ENCODE results near the gene KIAA0513. TPM values are rescaled to one million over a fixed set of nuclear protein-coding genes. Genes with fewer than 3 reads are reported as not detected.

KIAA0513 gene
- total and polyA plus RNA-seq, 10 donors = 1.7 to 30.0 (median 21.9) TPM

- peaks cover 6 to 49% (median 30%) of the 10 kb centered on the region in 6 donors for H3K4me1 ChIP-seq
- no peak for DNase-seq
- TF ChIP-seq POLR2AphosphoS5 (IDR thresholded peaks at IDR 0.05) = no peak
- TF ChIP-seq CTCF (IDR thresholded peaks at IDR 0.05 in 8 of 11, conservative IDR thresholded peaks at IDR 0.05 in 3 of 11) = no peak
- no peak for TF ChIP-seq POLR2A (IDR thresholded peaks at IDR 0.05)
- peaks cover 0 to 11% (median 0%) of the 10 kb centered on the region in 7 donors for H3K27me3 ChIP-seq (replicated peaks in 1 of 7)
- H3K27ac ChIP-seq = no peak overlapping the region
- intact Hi-C loops (cut with DNase I; ENCODE audit: low total_unique reads) = no loop called here
- WGBS, 5 donors = 94 to 98% (median 94%) methylated on average over 10 of the region's 10 CpGs
- H3K36me3 ChIP-seq = peaks cover 0 to 91% (median 28%) of the 10 kb centered on the region in 6 donors
- no peak overlapping the region for H3K4me3 ChIP-seq
- no peaks in the 10 kb centered on the region for H3K9me3 ChIP-seq
Measured at GRCh38 chr16:85078952-85079351, 51.4 kb downstream of the KIAA0513 start.

- intact Hi-C loops (cut with DNase I; ENCODE audit: low total_unique reads) = no loop called here
- no peak overlapping the region for H3K27ac ChIP-seq
- H3K27me3 ChIP-seq (replicated peaks in 1 of 7) = peaks cover 0 to 11% (median 0%) of the 10 kb centered on the region in 7 donors
- 76 to 91% (median 86%) methylated on average over 19 to 22 of the region's 22 CpGs for WGBS, 5 donors
- peaks cover 0 to 85% (median 28%) of the 10 kb centered on the region in 6 donors for H3K36me3 ChIP-seq
- TF ChIP-seq POLR2A (IDR thresholded peaks at IDR 0.05) (no peak), POLR2AphosphoS5 (IDR thresholded peaks at IDR 0.05) (no peak), CTCF (IDR thresholded peaks at IDR 0.05 in 8 of 11, conservative IDR thresholded peaks at IDR 0.05 in 3 of 11) (no peak)
- peaks cover 6 to 52% (median 30%) of the 10 kb centered on the region in 6 donors for H3K4me1 ChIP-seq
- no peak overlapping the region for H3K4me3 ChIP-seq
- DNase-seq = no peak
- H3K9me3 ChIP-seq = no peaks in the 10 kb centered on the region
Measured at GRCh38 chr16:85079785-85080570, 52.4 kb downstream of the KIAA0513 start.

GRCh38 chr16:85081038-85081437 is 53.4 kb downstream of the KIAA0513 start:
- Histone ChIP-seq H3K27me3 (replicated peaks in 1 of 7) (peaks cover 0 to 20% (median 0%) of the 10 kb centered on the region in 7 donors), H3K36me3 (peaks cover 0 to 85% (median 27%) of the 10 kb centered on the region in 6 donors)

More at GRCh38 chr16:85081038-85081437, 53.4 kb downstream of the KIAA0513 start:
- Histone ChIP-seq H3K27ac (no peak overlapping the region), H3K9me3 (no peaks in the 10 kb centered on the region), H3K4me3 (no peak overlapping the region), H3K4me1 (peaks cover 6 to 59% (median 28%) of the 10 kb centered on the region in 6 donors)
- no peak for DNase-seq
- intact Hi-C loops (cut with DNase I; ENCODE audit: low total_unique reads) = no loop called here
- TF ChIP-seq POLR2AphosphoS5 (IDR thresholded peaks at IDR 0.05) (no peak), CTCF (IDR thresholded peaks at IDR 0.05 in 8 of 11, conservative IDR thresholded peaks at IDR 0.05 in 3 of 11) (no peak), POLR2A (IDR thresholded peaks at IDR 0.05) (no peak)
- 85 to 93% (median 87%) methylated on average over 9 of the region's 9 CpGs for WGBS, 5 donors

Measured in spleen (tissue), 11 donors.